ENCODE measurements around the gene ARHGAP15. TPM values are rescaled to one million over a fixed set of nuclear protein-coding genes. Genes with fewer than 3 reads are reported as not detected.

Gene ARHGAP15
- total RNA-seq, 1 donor from 2014 or later, result not detected

DNA sequence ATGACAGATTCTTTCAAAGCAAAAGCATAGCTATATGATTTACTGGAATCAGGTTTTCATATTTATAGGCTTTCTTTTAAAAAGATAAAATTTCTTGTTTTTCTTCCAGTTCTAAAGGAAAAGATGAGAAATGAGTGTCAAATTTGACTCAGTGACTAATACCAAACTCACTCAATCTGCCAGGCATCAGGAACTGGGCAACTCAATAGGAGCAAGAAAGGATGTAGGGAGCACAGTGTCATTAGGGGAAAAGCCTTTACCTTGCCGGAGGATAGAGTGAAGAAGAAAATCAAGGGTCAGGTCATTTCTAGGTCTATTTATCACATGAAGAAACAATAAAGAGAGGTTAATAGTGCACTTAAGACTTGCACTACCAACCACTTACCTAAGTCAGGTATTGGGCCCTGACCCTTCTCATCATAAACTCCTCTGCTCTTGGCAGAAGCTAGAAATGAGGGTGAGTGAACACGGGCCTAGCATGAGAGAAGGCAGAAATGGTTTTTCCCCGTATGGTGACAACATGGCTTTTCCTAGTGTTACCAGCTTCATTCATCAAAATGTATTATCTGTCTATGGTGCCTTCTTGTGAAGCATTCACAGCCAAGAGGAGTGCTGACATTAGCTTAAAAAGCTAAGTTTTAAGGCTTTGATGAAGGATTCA, 151.0 kb downstream of the ARHGAP15 start:
- no peak for DNase-seq

DNA sequence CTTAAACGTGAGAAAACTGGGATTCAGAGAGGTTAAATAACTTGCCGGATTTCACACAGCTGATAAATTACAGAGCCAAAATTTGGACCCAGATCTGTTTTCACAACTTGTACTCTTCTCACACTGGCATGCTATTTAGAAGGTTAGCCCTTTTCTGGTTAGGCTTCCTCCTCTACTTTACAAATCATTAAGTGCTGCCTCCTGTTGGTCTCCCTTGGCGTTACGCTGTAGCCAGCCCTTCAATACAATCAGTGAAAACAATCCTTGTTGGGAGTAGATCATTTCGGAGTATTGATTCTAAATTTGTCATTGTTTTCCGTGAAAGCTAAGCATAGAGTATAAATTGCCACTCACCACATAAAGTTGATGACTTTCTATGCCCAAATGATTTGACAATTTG, 153.5 kb downstream of the ARHGAP15 start:
- no peak for DNase-seq

- peak; percentile 62 for DNase-seq
Measured at GRCh38 chr2:143284087-143284675, 155.0 kb downstream of the ARHGAP15 start.

GRCh38 chr2:143289025-143289424, 159.8 kb downstream of the ARHGAP15 start:
- no peak for DNase-seq

DNA sequence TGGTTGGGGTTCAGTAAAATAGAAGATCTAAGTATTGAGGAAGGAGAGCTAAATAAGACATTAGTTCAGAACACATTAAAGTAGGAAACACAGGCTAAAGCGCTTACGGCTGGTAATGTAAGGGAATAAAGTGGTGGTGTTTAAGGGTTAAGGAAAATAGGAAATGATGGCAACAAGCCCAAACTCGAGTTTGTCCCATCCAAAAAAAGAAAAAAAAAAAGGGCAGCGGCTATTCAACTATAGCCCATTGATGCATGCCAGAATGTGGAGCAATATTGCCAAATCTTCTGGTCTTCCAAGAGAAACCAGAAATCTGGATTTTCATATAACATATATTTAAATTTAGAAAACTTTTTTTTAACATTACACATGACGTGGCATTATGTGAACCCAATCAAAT, 161.0 kb downstream of the ARHGAP15 start:
- DNase-seq, result no peak

GRCh38 chr2:143294068-143294467, 164.8 kb downstream of the ARHGAP15 start:
- DNase-seq, result no peak

DNA sequence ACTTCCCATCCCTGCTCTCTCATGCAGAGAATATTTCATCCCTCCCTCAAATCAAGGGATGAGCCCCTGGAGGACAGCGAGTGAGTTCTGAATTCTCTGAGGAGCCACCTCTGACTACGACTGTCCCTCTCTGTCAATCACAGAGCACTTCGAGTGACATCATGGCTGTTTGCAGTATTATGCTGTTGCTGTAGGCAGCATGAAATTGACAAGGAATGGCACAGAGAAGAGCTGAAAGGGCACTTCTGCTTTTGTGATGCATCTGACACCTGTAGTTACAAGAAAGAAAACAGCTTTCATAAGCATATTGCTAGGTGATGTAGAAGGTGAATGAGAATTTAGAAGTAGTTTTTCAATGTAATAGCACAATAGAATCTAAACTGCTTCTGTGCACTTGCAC, 166.9 kb downstream of the ARHGAP15 start:
- DNase-seq, result no peak

DNA sequence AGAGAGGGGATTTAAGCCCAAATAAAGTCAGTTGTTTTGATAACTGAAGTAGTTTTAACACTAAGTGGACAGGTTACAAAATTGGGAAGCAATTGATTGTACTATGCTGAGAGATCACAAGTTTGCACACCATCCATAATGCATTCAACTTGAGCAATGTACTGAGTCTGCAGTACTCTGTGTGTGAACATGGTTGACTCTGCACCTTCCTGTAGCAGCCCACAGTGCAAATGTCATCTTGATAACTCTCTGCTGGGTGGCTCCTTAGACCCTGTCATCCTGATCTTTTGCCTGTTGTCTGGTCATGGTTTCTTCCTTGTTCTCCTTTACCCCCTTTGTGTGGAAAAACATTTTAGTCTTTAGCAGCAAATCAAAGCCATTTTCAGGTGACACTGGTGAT, 168.0 kb downstream of the ARHGAP15 start:
- DNase-seq, result no peak

GRCh38 chr2:143300536-143300935, 171.3 kb downstream of the ARHGAP15 start:
- no peak for DNase-seq

DNA sequence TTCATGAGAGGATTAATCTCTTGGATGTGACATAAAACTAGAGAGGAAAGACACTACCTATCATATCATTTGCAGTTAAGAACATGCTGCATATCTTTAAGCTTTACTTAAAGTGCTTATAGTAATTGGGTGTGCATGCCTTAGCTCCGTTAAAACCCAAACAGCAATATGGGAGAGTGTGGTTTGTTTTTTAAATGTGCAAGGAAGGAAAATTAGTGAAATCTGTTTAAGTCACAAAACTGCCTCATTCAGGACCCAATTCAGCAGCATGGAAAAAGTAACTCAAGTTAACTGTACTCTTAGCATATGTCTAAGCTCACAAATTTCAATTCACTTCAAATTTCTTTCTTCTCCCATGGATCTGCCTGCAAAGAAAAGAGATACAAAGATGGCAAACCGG, 182.2 kb downstream of the ARHGAP15 start:
- no peak for DNase-seq

DNA sequence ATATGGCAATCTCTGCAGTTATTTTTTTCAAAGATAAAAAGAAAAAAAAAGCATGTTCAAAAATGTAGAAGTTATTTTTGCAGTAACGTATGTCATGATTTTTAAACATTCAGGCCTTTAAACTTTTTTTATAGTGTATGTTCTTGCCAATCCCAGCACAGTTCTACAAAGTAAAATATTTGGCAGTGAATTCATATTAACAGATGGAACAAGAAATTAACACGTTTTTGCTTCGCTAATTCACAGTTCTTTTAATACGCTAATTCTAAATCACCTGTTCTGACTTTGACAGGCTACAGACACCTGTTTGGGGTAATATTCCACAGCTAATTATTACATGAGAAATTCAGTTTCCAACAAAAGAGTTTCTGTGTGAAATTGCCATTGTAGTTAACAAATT, 183.2 kb downstream of the ARHGAP15 start:
- no peak for DNase-seq

- no peak for DNase-seq
Measured at GRCh38 chr2:143313861-143314260, 184.6 kb downstream of the ARHGAP15 start.

- no peak for DNase-seq
Measured at GRCh38 chr2:143321994-143322393, 192.8 kb downstream of the ARHGAP15 start.

DNA sequence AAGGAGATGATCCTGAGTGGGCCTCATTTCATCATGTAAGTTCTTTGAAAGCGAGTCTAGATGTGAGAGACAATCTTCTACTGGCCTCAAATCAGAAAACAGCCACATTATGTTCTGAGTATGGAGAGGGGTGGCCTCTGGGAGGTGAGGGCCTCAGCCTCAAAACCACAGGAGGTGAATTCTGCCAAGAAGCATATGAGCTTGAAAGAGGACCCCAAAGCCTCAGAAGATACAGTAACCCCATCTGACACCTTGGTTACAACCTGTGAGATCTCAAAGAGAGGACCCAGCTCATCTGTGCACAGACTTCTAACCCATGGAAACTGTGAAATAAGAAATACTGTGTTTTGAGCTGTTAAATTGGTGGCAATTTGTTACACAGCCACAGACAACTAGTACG, 200.1 kb downstream of the ARHGAP15 start:
- DNase-seq, result no peak

GRCh38 chr2:143333168-143333791, 204.1 kb downstream of the ARHGAP15 start:
- DNase-seq, result no peak

DNA sequence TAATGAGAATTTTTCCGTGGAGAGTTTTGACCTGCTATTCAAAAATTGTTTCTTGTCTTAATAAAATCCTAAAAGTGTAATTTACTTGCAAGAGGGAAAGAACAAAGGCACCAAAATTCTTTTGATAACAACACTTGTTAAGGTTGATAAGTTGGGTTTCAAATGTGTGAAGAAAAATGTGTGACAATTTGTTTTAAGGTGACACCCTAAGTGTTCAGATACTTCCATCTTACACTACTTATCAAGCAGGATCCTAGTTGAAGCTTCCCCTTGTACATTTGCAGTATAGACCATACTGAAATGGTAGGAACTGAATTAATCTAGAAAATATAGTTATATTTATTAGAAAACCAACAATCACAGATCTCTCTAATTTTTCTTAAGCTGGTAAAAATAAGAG, 204.6 kb downstream of the ARHGAP15 start:
- no peak for DNase-seq

DNA sequence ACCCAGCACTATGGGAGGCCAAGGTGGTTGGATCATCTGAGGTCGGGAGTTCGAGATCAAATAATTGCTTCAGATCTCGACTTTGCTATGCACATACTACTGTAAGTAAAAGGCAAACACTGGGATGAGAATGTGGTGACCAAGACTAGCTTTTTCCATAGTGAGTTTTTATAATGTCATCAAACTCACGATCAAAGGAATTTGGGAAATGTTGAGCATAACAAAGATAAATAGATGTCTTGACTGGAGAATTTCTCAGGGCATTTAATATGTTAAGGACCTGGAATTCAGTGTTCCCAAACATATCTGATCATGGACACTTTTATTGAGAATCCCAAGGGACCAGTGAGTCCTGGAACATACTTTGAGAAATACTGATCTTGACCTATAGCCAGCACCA, 205.6 kb downstream of the ARHGAP15 start:
- no peak for DNase-seq

DNA sequence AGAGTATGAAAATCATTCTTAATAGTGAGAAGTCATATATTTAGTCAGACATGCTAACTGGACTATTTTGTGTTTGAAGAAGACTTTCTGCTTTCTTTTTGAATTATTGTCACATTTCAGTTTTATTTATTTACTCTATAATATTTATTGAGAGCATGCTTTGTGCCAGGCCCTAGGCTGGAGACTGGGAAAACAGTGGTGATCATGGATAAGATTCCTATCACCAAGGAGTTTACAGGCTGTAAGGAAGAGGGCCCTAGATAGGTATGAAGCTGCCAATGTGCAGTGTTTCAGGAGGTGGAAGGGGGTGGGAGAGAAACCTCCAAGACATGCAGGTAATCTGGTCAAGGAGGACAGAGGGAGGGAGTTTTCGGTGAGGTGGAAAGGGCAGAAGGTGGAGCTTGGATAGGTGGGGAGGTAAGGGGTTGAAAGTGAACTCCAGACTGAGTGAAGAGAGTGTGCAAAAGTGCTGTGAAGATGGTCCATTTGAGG, 207.5 kb downstream of the ARHGAP15 start:
- no peak for DNase-seq

DNA sequence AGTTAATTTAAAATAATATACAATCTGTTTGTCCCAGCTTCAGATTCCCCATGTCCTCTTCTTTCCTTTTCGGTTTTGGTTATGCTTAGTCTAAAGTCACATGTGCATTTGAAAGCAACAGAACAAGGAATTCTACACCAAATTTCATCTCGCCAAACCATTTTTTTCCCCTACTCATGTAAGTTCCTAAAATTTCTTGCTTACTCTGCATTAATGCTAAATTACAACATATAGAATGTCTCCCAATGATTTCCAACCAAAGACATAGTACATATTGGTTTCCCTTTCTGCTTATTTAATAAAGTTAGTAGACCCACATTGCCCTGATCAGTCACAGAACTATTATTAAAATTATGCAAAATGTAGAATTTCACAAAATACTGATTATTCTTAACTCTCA, 212.3 kb downstream of the ARHGAP15 start:
- DNase-seq, result no peak

- no peak for DNase-seq
Measured at GRCh38 chr2:143344780-143345179, 215.6 kb downstream of the ARHGAP15 start.

- no peak for DNase-seq
Measured at GRCh38 chr2:143345887-143346787, 216.9 kb downstream of the ARHGAP15 start.

GRCh38 chr2:143347271-143347695, 218.1 kb downstream of the ARHGAP15 start:
- no peak for DNase-seq

- no peak for DNase-seq
Measured at GRCh38 chr2:143347901-143348414, 218.7 kb downstream of the ARHGAP15 start.

All from dermis blood vessel endothelial cell (primary cell).